PC-3 (cell line): ENCODE results near the gene DIP2B. TPM values are rescaled to one million over a fixed set of nuclear protein-coding genes. Genes with fewer than 3 reads are reported as not detected.

Source experiments
- ATAC-seq: fragments of 200-7000 bp; cut with Tn5 transposase; 2 replicates; pipeline ENCODE4 v1.9.1; 2020; ENCODE audit warnings: mild to moderate bottlenecking, moderate library complexity
- BruUV-seq: library from RNA; stranded (reverse); fragments of 400-500 nt; replicated peaks from 2 replicates; lab custom pipeline; 2021; lab: Mats Ljungman, UMichigan
- CTCF ChIA-PET: fragments of 300-600 bp; sonication (Branson Sonifier 250); formaldehyde crosslinking; loops from one replicate; lab custom pipeline; 2022; ENCODE audit warnings: antibody characterized with exemption; lab: Charles Lee
- POLR2A ChIA-PET: fragments of 300-600 bp; sonication (Branson Sonifier 250); formaldehyde crosslinking; loops from one replicate; lab custom pipeline; 2022; ENCODE audit warnings: antibody characterized with exemption; ENCODE audit not compliant: unreplicated experiment; lab: Charles Lee
- DNase-seq: peaks from one replicate; pipeline ENCODE4 v3.0.0-alpha.2; 2015
- H2AFZ ChIP-seq: fragments of 300-600 bp; sonication (generic); 2 replicates; pipeline ENCODE4 v1.6.0; 2016; ENCODE audit warnings: antibody characterized with exemption, low read length
- H3F3A ChIP-seq: fragments of 300-600 bp; sonication (generic); one replicate; pipeline ENCODE4 v1.6.0; 2017; ENCODE audit warnings: antibody characterized with exemption, low read length, control low read depth, mild to moderate bottlenecking; ENCODE audit not compliant: unreplicated experiment
- H3K27ac ChIP-seq: fragments of 300-600 bp; sonication (generic); 2 replicates; pipeline ENCODE4 v1.5.1; 2016; ENCODE audit warnings: mild to moderate bottlenecking, low read length
- H3K27me3 ChIP-seq: fragments of 300-600 bp; sonication (generic); 2 replicates; pipeline ENCODE4 v1.6.1; 2016; ENCODE audit warnings: low read length, mixed read lengths
- H3K36me3 ChIP-seq: fragments of 300-600 bp; sonication (generic); 2 replicates; pipeline ENCODE4 v1.6.1; 2016; ENCODE audit warnings: low read depth, mixed run types, low read length, mixed read lengths
- H3K4me1 ChIP-seq: fragments of 300-600 bp; sonication (generic); 2 replicates; pipeline ENCODE4 v1.5.1; 2016; ENCODE audit warnings: low read length; ENCODE audit not compliant: insufficient read depth
- H3K4me2 ChIP-seq: fragments of 300-600 bp; sonication (generic); 2 replicates; pipeline ENCODE4 v1.6.0; 2016; ENCODE audit warnings: low read length
- H3K4me3 ChIP-seq: fragments of 300-600 bp; sonication (generic); 2 replicates; pipeline ENCODE4 v1.5.1; 2016; ENCODE audit warnings: mild to moderate bottlenecking, low read length, mixed read lengths
- H3K79me2 ChIP-seq: fragments of 300-600 bp; sonication (generic); 2 replicates; pipeline ENCODE4 v1.6.1; 2017; ENCODE audit warnings: low read length, mixed read lengths
- H3K9ac ChIP-seq: fragments of 300-600 bp; sonication (generic); 2 replicates; pipeline ENCODE4 v1.6.0; 2016; ENCODE audit warnings: mild to moderate bottlenecking, low read length
- H3K9me2 ChIP-seq: fragments of 300-600 bp; sonication (generic); replicated peaks from 2 replicates; pipeline ENCODE4 v1.6.1; 2016; ENCODE audit warnings: mixed run types, low read length, mixed read lengths
- H3K9me3 ChIP-seq: fragments of 300-600 bp; sonication (generic); 2 replicates; pipeline ENCODE4 v1.6.1; 2016; ENCODE audit warnings: low read length, mixed read lengths
- H4K20me1 ChIP-seq: fragments of 300-600 bp; sonication (generic); 2 replicates; pipeline ENCODE4 v1.6.1; 2016; ENCODE audit warnings: low read length, mixed read lengths
- EZH2 ChIP-seq: fragments of 300-600 bp; sonication (generic); IDR thresholded peaks from one replicate; pipeline ENCODE4 v1.6.1; 2017; ENCODE audit warnings: antibody characterized with exemption, mild to moderate bottlenecking, low read length; ENCODE audit not compliant: unreplicated experiment
- EZH2phosphoT487 ChIP-seq: fragments of 300-600 bp; sonication (generic); IDR thresholded peaks from 2 replicates; pipeline ENCODE4 v1.6.1; 2018; ENCODE audit warnings: mild to moderate bottlenecking, antibody characterized with exemption, low read length, borderline replicate concordance
- intact Hi-C: fragments of 100-400 bp; cut with micrococcal nuclease; formaldehyde crosslinking; loops from 2 replicates; pipeline ENCODE4 v1.9.0; 2023
- total RNA-seq: library from RNA; depleted of rRNA; stranded (reverse); fragments of >200 nt; gene quantifications from 2 replicates; pipeline ENCODE4 v1.2.3, GENCODE V29; 2014
- TF ChIP-seq, protein P1 (sequence below): fragments of 300-600 bp; sonication (generic); conservative IDR thresholded peaks from 2 replicates; pipeline ENCODE4 v1.5.1; 2017; ENCODE audit warnings: antibody characterized with exemption, low read depth, mild to moderate bottlenecking, low read length

The DIP2B gene
- total RNA-seq, 1 experiment from 2014 or later, result 36.3 TPM

DNA sequence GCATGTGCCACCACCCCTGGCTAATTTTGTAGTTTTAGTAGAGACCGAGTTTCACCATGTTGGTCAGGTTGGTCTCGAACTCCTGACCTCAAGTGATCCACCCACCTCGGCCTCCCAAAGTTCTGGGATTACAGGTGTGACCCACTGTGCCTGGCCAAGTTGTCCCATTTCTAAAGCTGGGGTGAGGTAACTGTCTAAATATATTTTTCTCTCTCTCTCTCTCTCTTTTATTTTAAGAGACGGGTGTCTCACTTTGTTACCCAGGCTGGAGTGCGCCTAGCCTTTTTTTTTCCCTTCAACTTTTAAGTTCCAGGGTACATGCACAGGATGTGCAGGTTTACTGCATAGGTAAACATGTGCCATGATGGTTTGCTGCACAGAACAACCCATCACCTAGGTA is 267.7 kb downstream of the DIP2B start:
- Histone ChIP-seq H3K9ac (peak overlapping the region; percentile 39), H3K36me3 (peaks cover 15% of the 10 kb centered on the region), H3K9me3 (no peaks in the 10 kb centered on the region), H3K4me2 (no peak overlapping the region), H3F3A (peaks cover 3% of the 10 kb centered on the region), H3K79me2 (peaks cover 89% of the 10 kb centered on the region), H2AFZ (no peak overlapping the region), H3K27me3 (no peaks in the 10 kb centered on the region), H3K4me3 (no peak overlapping the region), H4K20me1 (no peaks in the 10 kb centered on the region), H3K9me2 (no peaks in the 10 kb centered on the region), H3K27ac (peak overlapping the region; percentile 90), H3K4me1 (peaks cover 22% of the 10 kb centered on the region)
- no peak for ATAC-seq
- CTCF ChIA-PET, result no interaction called here
- BruUV-seq, result no TSS peak
- TF ChIP-seq, protein P1, sequence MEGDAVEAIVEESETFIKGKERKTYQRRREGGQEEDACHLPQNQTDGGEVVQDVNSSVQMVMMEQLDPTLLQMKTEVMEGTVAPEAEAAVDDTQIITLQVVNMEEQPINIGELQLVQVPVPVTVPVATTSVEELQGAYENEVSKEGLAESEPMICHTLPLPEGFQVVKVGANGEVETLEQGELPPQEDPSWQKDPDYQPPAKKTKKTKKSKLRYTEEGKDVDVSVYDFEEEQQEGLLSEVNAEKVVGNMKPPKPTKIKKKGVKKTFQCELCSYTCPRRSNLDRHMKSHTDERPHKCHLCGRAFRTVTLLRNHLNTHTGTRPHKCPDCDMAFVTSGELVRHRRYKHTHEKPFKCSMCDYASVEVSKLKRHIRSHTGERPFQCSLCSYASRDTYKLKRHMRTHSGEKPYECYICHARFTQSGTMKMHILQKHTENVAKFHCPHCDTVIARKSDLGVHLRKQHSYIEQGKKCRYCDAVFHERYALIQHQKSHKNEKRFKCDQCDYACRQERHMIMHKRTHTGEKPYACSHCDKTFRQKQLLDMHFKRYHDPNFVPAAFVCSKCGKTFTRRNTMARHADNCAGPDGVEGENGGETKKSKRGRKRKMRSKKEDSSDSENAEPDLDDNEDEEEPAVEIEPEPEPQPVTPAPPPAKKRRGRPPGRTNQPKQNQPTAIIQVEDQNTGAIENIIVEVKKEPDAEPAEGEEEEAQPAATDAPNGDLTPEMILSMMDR, result no peak
- TF ChIP-seq EZH2phosphoT487 (no peak), EZH2 (no peak)
- POLR2A ChIA-PET, result interaction anchor here (0.5 kb wide), 1 partner anchor 8 kb away, joined by 4 read pairs; the partner anchor contains the start of gene ATF1
- intact Hi-C loops, result no loop called here
- DNase-seq, result no peak

DNA sequence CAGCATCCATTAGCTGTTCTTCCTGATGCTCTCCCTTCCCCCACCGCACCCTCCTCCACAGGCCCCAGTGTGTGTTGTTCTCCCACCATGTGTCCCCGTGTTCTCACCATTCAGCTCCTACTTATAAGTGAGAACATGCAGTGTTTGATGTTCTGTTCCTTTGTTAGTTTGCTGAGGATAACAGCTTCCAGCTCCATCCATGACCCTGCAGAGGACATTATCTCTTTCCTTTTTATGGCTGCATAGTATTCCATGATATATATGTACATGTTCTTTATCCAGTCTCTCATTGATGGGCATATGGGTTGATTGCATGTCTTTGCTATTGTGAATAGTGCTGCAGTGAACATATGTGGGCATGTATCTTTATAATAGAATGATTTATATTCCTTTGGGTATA is 268.1 kb downstream of the DIP2B start:
- Histone ChIP-seq H3K79me2 (peaks cover 89% of the 10 kb centered on the region), H3F3A (peaks cover 3% of the 10 kb centered on the region), H3K9me3 (no peaks in the 10 kb centered on the region), H3K27me3 (no peaks in the 10 kb centered on the region), H3K9me2 (no peaks in the 10 kb centered on the region), H3K4me3 (no peak overlapping the region), H4K20me1 (no peaks in the 10 kb centered on the region), H3K4me2 (peak overlapping the region; percentile 55; the same call in 1 of the 2 replicates), H3K4me1 (peaks cover 22% of the 10 kb centered on the region), H3K27ac (peak overlapping the region; percentile 90), H2AFZ (no peak overlapping the region), H3K9ac (peak overlapping the region; percentile 39), H3K36me3 (peaks cover 15% of the 10 kb centered on the region)
- no peak for TF ChIP-seq EZH2
- TF ChIP-seq EZH2phosphoT487, result no peak
- TF ChIP-seq, protein P1, result no peak
- no peak for DNase-seq
- POLR2A ChIA-PET, result interaction anchor here (0.5 to 0.6 kb wide), 2 partner anchors 9 to 14 kb away, joined by 4 read pairs; partner anchors contain the start of gene ATF1
- CTCF ChIA-PET, result interaction anchor here (1.4 kb wide), 1 partner anchor 8 kb away, joined by 8 read pairs; no protein-coding TSS in a partner anchor
- no TSS peak for BruUV-seq
- ATAC-seq, result no peak
- intact Hi-C loops, result no loop called here

DNA sequence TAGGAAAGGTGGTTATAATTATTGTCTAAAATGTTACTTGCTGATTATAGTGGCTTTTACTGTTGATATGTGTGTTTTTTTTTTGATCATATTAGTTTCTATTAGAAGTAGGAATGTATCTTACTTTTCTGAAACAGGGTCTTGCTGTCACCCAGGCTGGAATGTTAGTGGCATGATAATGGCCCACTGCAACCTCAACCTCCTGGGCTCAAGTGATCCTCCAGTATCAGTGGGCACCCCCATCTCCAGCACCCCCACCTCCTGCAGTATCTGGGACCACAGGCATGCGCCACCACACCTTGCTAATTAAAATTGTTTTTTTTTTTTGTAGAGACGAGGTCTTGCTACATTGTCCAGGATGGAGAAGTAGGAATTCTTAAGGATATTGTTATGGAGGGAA is 270.5 kb downstream of the DIP2B start:
- Histone ChIP-seq H3K9ac (no peak overlapping the region), H3K4me1 (peaks cover 11% of the 10 kb centered on the region), H2AFZ (no peak overlapping the region), H3K79me2 (peaks cover 89% of the 10 kb centered on the region), H4K20me1 (no peaks in the 10 kb centered on the region), H3K27me3 (no peaks in the 10 kb centered on the region), H3K9me3 (no peaks in the 10 kb centered on the region), H3K27ac (no peak overlapping the region), H3K4me2 (no peak overlapping the region), H3K9me2 (no peaks in the 10 kb centered on the region), H3K4me3 (no peak overlapping the region), H3F3A (peaks cover 3% of the 10 kb centered on the region), H3K36me3 (peaks cover 8% of the 10 kb centered on the region)
- intact Hi-C loops, result no loop called here
- ATAC-seq, result no peak
- BruUV-seq, result no TSS peak
- ChIA-PET POLR2A (no interaction called here), CTCF (no interaction called here)
- DNase-seq, result no peak
- no peak for TF ChIP-seq EZH2phosphoT487
